Kidney (tissue), 14 donors: ENCODE measurements around the gene ACKR3. TPM values are rescaled to one million over a fixed set of nuclear protein-coding genes. Genes with fewer than 3 reads are reported as not detected.

Experiments
- DNase-seq, 5 donors: peaks; one replicate each; pipeline ENCODE4 v3.0.0-alpha.2; 2013 to 2020
- FAIRE-seq: peaks from 2 replicates; lab custom pipeline; 2012; peaks lifted over from hg19 to GRCh38; lab: Jason Lieb, UNC
- H3K27ac ChIP-seq, 2 donors: one replicate each; pipeline ENCODE4 v1.7.0; 2013; ENCODE audit warnings: low read depth in 2 of 2, low read length in 2 of 2, inconsistent platforms in 1 of 2
- H3K27me3 ChIP-seq: one replicate; pipeline ENCODE4 v1.7.1; 2013; ENCODE audit warnings: low read length, inconsistent platforms; ENCODE audit not compliant: control insufficient read depth, insufficient read depth
- H3K36me3 ChIP-seq, 3 donors: one replicate each; pipeline versions ENCODE4 v1.7.0 to v1.7.1; 2013; ENCODE audit warnings: low read length in 3 of 3, control low read depth in 1 of 3, inconsistent platforms in 1 of 3; ENCODE audit not compliant: insufficient read depth in 3 of 3, control insufficient read depth in 2 of 3
- H3K4me1 ChIP-seq, 3 donors: one replicate each; pipeline versions ENCODE4 v1.7.0 to v1.7.1; 2013; ENCODE audit warnings: low read length in 3 of 3, inconsistent platforms in 1 of 3, low read depth in 1 of 3; ENCODE audit not compliant: control insufficient read depth in 2 of 3, insufficient read depth in 2 of 3
- H3K4me3 ChIP-seq, 3 donors: one replicate each; pipeline versions ENCODE4 v1.7.0 to v1.8.1; 2013; ENCODE audit warnings: low read length in 3 of 3, control low read depth in 1 of 3, inconsistent platforms in 1 of 3
- H3K9ac ChIP-seq, 3 donors: one replicate each; pipeline versions ENCODE4 v1.7.0 to v1.7.1; 2013; ENCODE audit warnings: low read length in 3 of 3, control low read depth in 1 of 3, inconsistent platforms in 1 of 3
- H3K9me3 ChIP-seq, 3 donors: one replicate each; pipeline versions ENCODE4 v1.7.0 to v1.7.1; 2013; ENCODE audit warnings: low read length in 3 of 3, control low read depth in 1 of 3, inconsistent platforms in 1 of 3; ENCODE audit not compliant: control insufficient read depth in 2 of 3, insufficient read depth in 1 of 3
- CTCF ChIP-seq: IDR thresholded peaks from 3 replicates; pipeline ENCODE4 v1.5.1; 2012; ENCODE audit warnings: mild to moderate bottlenecking, moderate library complexity, borderline replicate concordance; ENCODE audit not compliant: insufficient read depth; ENCODE audit errors: extremely low read depth
- intact Hi-C: fragments of 100-400 bp; cut with DNase I; formaldehyde crosslinking; loops from one replicate; pipeline ENCODE4 v1.11.1; 2022
- polyA plus RNA-seq: library from polyadenylated mRNA; stranded (reverse); fragments of 350-450 nt; fragmentation: Illumina TruSeq; extraction: RNeasy Lipid Tissue Mini Kit (QIAGEN cat#74804); gene quantifications from one replicate; pipeline ENCODE4 v1.2.3, GENCODE V29; 2014; ENCODE audit warnings: low read depth, low replicate concordance; ENCODE audit not compliant: insufficient read depth
- total RNA-seq: library from RNA; stranded (reverse); fragmentation: NEBNext Ultra II Directional; extraction: Animal tissue kit (Norgen Biotek cat#: 25700); gene quantifications from one replicate; pipeline ENCODE4 v1.2.1, GENCODE V29; 2021
- donor health status: control.
- donor health status: control.
- donor health status: control.
- donor health status: control.
- donor health status: control.
- donor health status: DM: yes; HTN: yes; CAD: no.
- donor health status: Normal renal cell carcinoma (clear cell type).

ACKR3 gene
- total and polyA plus RNA-seq, 2 donors from 2014 or later = 6.9 to 8.7 TPM

DNA sequence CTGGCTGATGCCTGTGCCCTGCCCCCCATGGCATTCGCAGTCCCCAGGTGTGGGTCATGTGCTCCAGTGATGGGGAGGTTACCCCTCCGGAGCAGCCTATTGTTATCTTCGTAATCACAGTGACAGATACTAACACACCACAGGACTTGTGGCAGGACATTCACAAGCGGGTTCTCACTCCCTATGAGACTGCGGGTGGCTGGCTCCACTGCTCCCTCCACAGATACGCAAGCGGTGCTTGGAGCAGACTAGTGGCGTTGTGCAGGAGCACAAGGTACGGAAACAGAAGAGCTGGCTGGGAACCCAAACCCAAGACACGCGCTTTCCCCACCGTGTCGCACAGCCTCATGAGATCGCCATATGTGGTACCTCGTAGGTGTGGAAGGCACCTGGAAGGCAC, 52.2 kb downstream of the ACKR3 start:
- Histone ChIP-seq H3K4me1 (no peaks in the 10 kb centered on the region), H3K4me3 (no peak overlapping the region), H3K9me3 (no peaks in the 10 kb centered on the region), H3K27ac (no peak overlapping the region), H3K9ac (no peak overlapping the region), H3K27me3 (no peaks in the 10 kb centered on the region), H3K36me3 (no peaks in the 10 kb centered on the region)
- intact Hi-C loops = no loop called here
- TF ChIP-seq CTCF = no peak
- DNase-seq (peak in 1 of 5 donors; percentile 36), FAIRE-seq (no peak)

DNA sequence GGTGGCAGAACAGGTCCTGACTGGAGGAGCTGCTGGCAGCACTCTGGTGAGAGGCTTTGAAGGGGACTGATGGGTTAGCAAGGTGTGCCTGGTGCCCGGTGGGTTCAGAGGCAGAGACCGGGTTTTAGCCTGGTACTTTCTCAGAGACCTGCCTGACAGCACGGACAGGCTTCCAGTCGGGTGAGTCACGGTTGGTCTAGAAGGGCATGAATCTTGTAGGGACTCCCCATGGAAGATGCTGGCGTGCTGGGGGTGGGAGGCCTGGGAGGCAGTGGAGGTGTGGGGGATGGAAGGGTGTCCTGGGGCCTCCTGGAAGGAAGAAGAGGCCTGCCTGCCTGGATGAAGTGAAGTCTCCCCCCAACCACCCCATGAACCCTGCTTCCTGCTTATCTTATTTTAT, 52.6 kb downstream of the ACKR3 start:
- FAIRE-seq = no peak
- Histone ChIP-seq H3K27me3 (no peaks in the 10 kb centered on the region), H3K36me3 (no peaks in the 10 kb centered on the region), H3K9ac (no peak overlapping the region), H3K9me3 (no peaks in the 10 kb centered on the region), H3K4me3 (no peak overlapping the region), H3K4me1 (no peaks in the 10 kb centered on the region), H3K27ac (no peak overlapping the region)
- TF ChIP-seq CTCF = no peak
- intact Hi-C loops = no loop called here
- no peak for DNase-seq

- no peaks in the 10 kb centered on the region for H3K9me3 ChIP-seq
- FAIRE-seq = no peak
- H3K27me3 ChIP-seq = no peaks in the 10 kb centered on the region
- intact Hi-C loops = no loop called here
- H3K4me1 ChIP-seq = no peaks in the 10 kb centered on the region
- no peak overlapping the region for H3K27ac ChIP-seq
- H3K9ac ChIP-seq = no peak overlapping the region
- no peaks in the 10 kb centered on the region for H3K36me3 ChIP-seq
- H3K4me3 ChIP-seq = no peak overlapping the region
- no peak for DNase-seq
- no peak for TF ChIP-seq CTCF
These were observed 53.0 kb downstream of the ACKR3 start for GRCh38 chr2:236622660-236623059.

- TF ChIP-seq CTCF = no peak
- Histone ChIP-seq H3K27me3 (no peaks in the 10 kb centered on the region), H3K9me3 (no peaks in the 10 kb centered on the region), H3K4me3 (no peak overlapping the region), H3K4me1 (no peaks in the 10 kb centered on the region), H3K27ac (no peak overlapping the region), H3K36me3 (no peaks in the 10 kb centered on the region), H3K9ac (no peak overlapping the region)
- intact Hi-C loops = no loop called here
- FAIRE-seq (no peak), DNase-seq (no peak)
These were observed 54.2 kb downstream of the ACKR3 start for GRCh38 chr2:236623816-236624215.
